Panc1 (cell line): ENCODE results near the gene NUP210. TPM values are rescaled to one million over a fixed set of nuclear protein-coding genes. Genes with fewer than 3 reads are reported as not detected.
A peak's percentile ranks its signal among the peaks of the same experiment; 100 is the strongest.
"Not testable (repeated sequence)": the region's sequence is repeated elsewhere in the genome, so short reads cannot be mapped to it uniquely, and the experiment has no call there.

Source experiments
- ATAC-seq: fragments of 200-7000 bp; cut with Tn5 transposase; 2 replicates; pipeline ENCODE4 v1.9.1; 2020; ENCODE audit warnings: mild to moderate bottlenecking, moderate library complexity
- BruUV-seq: library from RNA; stranded (reverse); fragments of 400-500 nt; replicated peaks from 2 replicates; lab custom pipeline; 2021; lab: Mats Ljungman, UMichigan
- CTCF ChIA-PET: fragments of 300-600 bp; sonication (Branson Sonifier 250); formaldehyde crosslinking; loops from one replicate; lab custom pipeline; 2022; ENCODE audit warnings: antibody characterized with exemption; lab: Charles Lee
- POLR2A ChIA-PET: fragments of 300-600 bp; sonication (Branson Sonifier 250); formaldehyde crosslinking; loops from one replicate; lab custom pipeline; 2022; ENCODE audit warnings: antibody characterized with exemption; lab: Charles Lee
- DNase-seq: peaks from one replicate; pipeline ENCODE4 v3.0.0-alpha.2; 2010; ENCODE audit warnings: low read depth, low spot score
- H3K27ac ChIP-seq: 2 replicates; pipeline ENCODE4 v1.5.1; 2011; ENCODE audit warnings: mild to moderate bottlenecking, low read length, inconsistent platforms
- H3K27me3 ChIP-seq: fragments of 200-500 bp; sonication (Bioruptor generic); 2 replicates; pipeline ENCODE4 v1.6.0; 2014; ENCODE audit warnings: low read length, inconsistent platforms; ENCODE audit not compliant: control insufficient read depth, insufficient read depth
- H3K36me3 ChIP-seq: fragments of 200-500 bp; sonication (Bioruptor generic); 2 replicates; pipeline ENCODE4 v1.5.1; 2014; ENCODE audit warnings: inconsistent platforms, mild to moderate bottlenecking, low read length, moderate library complexity; ENCODE audit not compliant: control insufficient read depth, insufficient read depth
- H3K4me1 ChIP-seq: 2 replicates; pipeline ENCODE4 v1.5.1; 2011; ENCODE audit warnings: inconsistent platforms, mild to moderate bottlenecking, low read length, moderate library complexity; ENCODE audit not compliant: control insufficient read depth, insufficient read depth
- H3K4me3 ChIP-seq, 2 experiments: 2 replicates each; pipeline ENCODE4 v1.5.1; 2011 to 2012; ENCODE audit warnings: low read depth in 2 of 2, low read length in 2 of 2, mild to moderate bottlenecking in 2 of 2, inconsistent platforms in 1 of 2, moderate library complexity in 1 of 2
- H3K9me3 ChIP-seq: fragments of 200-500 bp; sonication (Bioruptor generic); 2 replicates; pipeline ENCODE4 v1.5.1; 2014; ENCODE audit warnings: low read depth, mild to moderate bottlenecking, inconsistent platforms, low read length, moderate library complexity; ENCODE audit not compliant: control insufficient read depth, insufficient read depth
- POLR2AphosphoS5 ChIP-seq: IDR thresholded peaks from 2 replicates; pipeline ENCODE4 v1.6.1; 2012; ENCODE audit warnings: mild to moderate bottlenecking, low read depth, low read length, moderate library complexity
- SIN3A ChIP-seq: IDR thresholded peaks from 2 replicates; pipeline ENCODE4 v1.6.1; 2012; ENCODE audit warnings: low read depth, mild to moderate bottlenecking, low read length, moderate library complexity, borderline replicate concordance; ENCODE audit not compliant: insufficient read depth
- TCF7L2 ChIP-seq: IDR thresholded peaks from 2 replicates; pipeline ENCODE4 v1.6.1; 2011; ENCODE audit warnings: mild to moderate bottlenecking, low read depth, low read length, inconsistent platforms
- in situ Hi-C: cut with HindIII; loops from 2 replicates; pipeline ENCODE4 v1.10.0; 2016; ENCODE audit warnings: low sequenced_read_pairs, low pct_unique_long_range_greater_than_20kb
- intact Hi-C: fragments of 100-400 bp; cut with micrococcal nuclease; formaldehyde crosslinking; loops from one replicate; pipeline ENCODE4 v1.10.0; 2022; ENCODE audit not compliant: unreplicated experiment
- total RNA-seq: library from RNA; stranded (reverse); gene quantifications from one replicate; pipeline ENCODE4 v1.2.1, GENCODE V29; 2021; ENCODE audit not compliant: unreplicated experiment
- TF ChIP-seq, protein P1 (sequence below): fragments of 450-650 bp; IDR thresholded peaks from 2 replicates; pipeline ENCODE4 v1.5.1; 2017; ENCODE audit warnings: mild to moderate bottlenecking
- TF ChIP-seq, protein P2 (sequence below), 2 experiments: IDR thresholded peaks; 2 replicates each; pipeline ENCODE4 v1.6.1; 2011 to 2012; ENCODE audit warnings: low read depth in 2 of 2, control low read depth in 1 of 2, low read length in 1 of 2, mild to moderate bottlenecking in 1 of 2, moderate library complexity in 1 of 2; ENCODE audit not compliant: insufficient read depth in 1 of 2

The NUP210 gene
- total RNA-seq, 1 experiment from 2014 or later: 36.8 TPM

DNA sequence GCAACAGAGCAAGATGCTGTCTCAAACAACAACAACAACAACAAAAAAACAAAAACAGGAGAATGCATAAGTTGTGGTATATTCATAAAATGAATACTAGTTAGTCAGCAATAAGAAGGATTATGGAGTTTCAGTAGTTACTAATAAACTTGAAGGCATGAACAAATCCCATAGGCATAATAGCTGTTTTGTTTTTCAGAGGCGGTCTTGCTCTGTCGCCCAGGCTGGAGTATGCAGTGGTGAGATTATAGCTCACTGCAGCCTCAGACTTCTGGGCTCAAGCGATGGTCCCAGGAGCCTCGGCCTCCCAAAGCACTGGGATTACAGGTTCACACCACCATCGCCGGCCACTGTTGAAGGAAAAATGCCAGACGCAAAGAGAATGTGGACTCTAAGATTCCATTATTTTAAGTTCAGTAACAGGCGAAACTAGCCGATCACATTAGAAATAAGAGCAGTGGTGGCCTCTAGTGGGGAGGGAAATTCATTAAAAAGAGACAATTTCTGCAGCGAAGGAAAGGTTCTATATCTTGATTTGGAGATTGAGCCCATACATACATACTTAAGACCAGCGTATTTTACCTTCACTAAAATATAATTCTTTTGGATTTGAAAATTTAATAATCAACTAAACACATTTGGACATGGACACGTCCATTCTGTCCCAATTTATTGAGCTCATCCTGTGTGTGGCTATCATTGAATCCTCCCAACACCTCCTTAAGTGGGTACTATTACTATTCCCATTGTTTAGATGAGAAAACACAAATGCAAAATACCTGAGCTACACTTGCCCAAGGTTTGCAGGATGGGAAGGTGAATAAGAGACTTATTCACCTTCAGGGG, 32.6 kb upstream of the NUP210 start:
- no peak for TF ChIP-seq POLR2AphosphoS5
- TF ChIP-seq, protein P1, sequence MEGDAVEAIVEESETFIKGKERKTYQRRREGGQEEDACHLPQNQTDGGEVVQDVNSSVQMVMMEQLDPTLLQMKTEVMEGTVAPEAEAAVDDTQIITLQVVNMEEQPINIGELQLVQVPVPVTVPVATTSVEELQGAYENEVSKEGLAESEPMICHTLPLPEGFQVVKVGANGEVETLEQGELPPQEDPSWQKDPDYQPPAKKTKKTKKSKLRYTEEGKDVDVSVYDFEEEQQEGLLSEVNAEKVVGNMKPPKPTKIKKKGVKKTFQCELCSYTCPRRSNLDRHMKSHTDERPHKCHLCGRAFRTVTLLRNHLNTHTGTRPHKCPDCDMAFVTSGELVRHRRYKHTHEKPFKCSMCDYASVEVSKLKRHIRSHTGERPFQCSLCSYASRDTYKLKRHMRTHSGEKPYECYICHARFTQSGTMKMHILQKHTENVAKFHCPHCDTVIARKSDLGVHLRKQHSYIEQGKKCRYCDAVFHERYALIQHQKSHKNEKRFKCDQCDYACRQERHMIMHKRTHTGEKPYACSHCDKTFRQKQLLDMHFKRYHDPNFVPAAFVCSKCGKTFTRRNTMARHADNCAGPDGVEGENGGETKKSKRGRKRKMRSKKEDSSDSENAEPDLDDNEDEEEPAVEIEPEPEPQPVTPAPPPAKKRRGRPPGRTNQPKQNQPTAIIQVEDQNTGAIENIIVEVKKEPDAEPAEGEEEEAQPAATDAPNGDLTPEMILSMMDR: peak; percentile 72
- POLR2A ChIA-PET: interaction anchor here (1.1 kb wide), 1 partner anchor 27 kb away, joined by 3 read pairs; the partner anchor contains the start of gene HDAC11
- H3K27ac ChIP-seq: no peak overlapping the region; the same call in 1 of the 2 replicates
- no peaks in the 10 kb centered on the region for H3K36me3 ChIP-seq
- BruUV-seq: no TSS peak
- H3K4me1 ChIP-seq: no peaks in the 10 kb centered on the region
- H3K9me3 ChIP-seq: no peaks in the 10 kb centered on the region
- DNase-seq (peak; percentile 51), ATAC-seq (peak; percentile 57)
- in situ Hi-C loops: no loop called here
- CTCF ChIA-PET: interaction anchor here (0.5 to 2.0 kb wide), 7 partner anchors 27 to 361 kb away, joined by 3 to 18 read pairs (median 5); partner anchors contain the start of gene HDAC11
- H3K27me3 ChIP-seq: no peaks in the 10 kb centered on the region
- intact Hi-C loops: loop anchor here (5.0 to 10.0 kb wide), 2 partner anchors 158 to 360 kb away; no protein-coding TSS in a partner anchor
- peak overlapping the region; percentile 56 to 69 for H3K4me3 ChIP-seq

DNA sequence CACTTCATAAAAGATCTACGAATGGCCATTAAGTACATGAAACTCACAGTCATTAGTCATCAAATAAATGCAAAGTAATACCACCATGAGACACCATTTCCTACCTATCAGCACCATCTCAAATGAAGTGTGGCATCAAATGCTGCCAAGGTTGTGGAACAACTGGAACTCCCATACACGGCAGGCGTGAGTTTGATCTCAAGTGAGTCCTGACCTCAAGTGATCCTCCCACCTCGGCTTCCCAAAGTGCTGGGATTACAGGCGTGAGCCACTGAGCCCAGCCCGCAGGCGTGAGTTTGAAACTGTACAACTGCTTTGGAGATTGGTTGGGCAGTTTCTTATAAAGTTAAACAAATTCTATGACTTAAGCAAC, 31.2 kb upstream of the NUP210 start:
- H3K27ac ChIP-seq: peak overlapping the region; percentile 70
- no peaks in the 10 kb centered on the region for H3K9me3 ChIP-seq
- TSS peak; percentile 92 for BruUV-seq
- TF ChIP-seq TCF7L2: no peak
- TF ChIP-seq POLR2AphosphoS5: no peak
- TF ChIP-seq, protein P2, sequence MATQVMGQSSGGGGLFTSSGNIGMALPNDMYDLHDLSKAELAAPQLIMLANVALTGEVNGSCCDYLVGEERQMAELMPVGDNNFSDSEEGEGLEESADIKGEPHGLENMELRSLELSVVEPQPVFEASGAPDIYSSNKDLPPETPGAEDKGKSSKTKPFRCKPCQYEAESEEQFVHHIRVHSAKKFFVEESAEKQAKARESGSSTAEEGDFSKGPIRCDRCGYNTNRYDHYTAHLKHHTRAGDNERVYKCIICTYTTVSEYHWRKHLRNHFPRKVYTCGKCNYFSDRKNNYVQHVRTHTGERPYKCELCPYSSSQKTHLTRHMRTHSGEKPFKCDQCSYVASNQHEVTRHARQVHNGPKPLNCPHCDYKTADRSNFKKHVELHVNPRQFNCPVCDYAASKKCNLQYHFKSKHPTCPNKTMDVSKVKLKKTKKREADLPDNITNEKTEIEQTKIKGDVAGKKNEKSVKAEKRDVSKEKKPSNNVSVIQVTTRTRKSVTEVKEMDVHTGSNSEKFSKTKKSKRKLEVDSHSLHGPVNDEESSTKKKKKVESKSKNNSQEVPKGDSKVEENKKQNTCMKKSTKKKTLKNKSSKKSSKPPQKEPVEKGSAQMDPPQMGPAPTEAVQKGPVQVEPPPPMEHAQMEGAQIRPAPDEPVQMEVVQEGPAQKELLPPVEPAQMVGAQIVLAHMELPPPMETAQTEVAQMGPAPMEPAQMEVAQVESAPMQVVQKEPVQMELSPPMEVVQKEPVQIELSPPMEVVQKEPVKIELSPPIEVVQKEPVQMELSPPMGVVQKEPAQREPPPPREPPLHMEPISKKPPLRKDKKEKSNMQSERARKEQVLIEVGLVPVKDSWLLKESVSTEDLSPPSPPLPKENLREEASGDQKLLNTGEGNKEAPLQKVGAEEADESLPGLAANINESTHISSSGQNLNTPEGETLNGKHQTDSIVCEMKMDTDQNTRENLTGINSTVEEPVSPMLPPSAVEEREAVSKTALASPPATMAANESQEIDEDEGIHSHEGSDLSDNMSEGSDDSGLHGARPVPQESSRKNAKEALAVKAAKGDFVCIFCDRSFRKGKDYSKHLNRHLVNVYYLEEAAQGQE (IDR thresholded peaks at IDR 0.05; ENCODE audit: insufficient read depth in 1 of 2, low read depth in 2 of 2, low read length in 1 of 2): no peak
- TF ChIP-seq, protein P1: no peak
- no peak for TF ChIP-seq SIN3A
- ChIA-PET CTCF (interaction anchor here (0.8 to 2.0 kb wide), 2 partner anchors 60 to 88 kb away, joined by 4 to 5 read pairs; no protein-coding TSS in a partner anchor), POLR2A (no interaction called here)
- H3K4me1 ChIP-seq: no peaks in the 10 kb centered on the region
- ATAC-seq (peak; percentile 66), DNase-seq (no peak)
- H3K4me3 ChIP-seq: peak overlapping the region; percentile 56 to 69
- in situ Hi-C loops (no loop called here), intact Hi-C loops (loop anchor here (5.0 to 10.0 kb wide), 2 partner anchors 156 to 359 kb away; no protein-coding TSS in a partner anchor)
- H3K27me3 ChIP-seq: no peaks in the 10 kb centered on the region
- H3K36me3 ChIP-seq: no peaks in the 10 kb centered on the region

DNA sequence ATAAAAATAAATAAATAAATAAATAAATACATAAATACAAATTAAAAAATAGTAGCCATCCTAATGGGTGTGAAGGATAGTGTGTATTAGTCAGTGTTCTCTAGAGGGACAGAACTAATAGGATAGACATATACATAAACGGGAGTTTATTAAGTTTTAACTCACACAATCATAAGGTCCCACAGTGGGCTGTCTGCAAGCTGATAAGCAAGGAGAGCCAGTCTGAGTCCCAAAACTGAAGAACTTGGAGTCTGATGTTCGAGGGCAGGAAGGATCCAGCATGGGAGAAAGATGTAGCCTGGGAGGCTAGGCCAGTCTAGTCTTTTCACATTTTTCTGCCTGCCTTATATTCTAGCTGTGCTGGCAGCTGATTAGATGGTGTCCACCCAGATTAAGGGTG, 22.8 kb upstream of the NUP210 start:
- in situ Hi-C loops, BruUV-seq, H3K27me3 ChIP-seq, ATAC-seq, H3K4me3 ChIP-seq, POLR2A ChIA-PET, CTCF ChIA-PET, intact Hi-C loops, H3K4me1 ChIP-seq, H3K27ac ChIP-seq, H3K9me3 ChIP-seq, H3K36me3 ChIP-seq, DNase-seq: not testable (repeated sequence)
